GM21723 (cell line): ENCODE measurements around the gene MATR3.
A peak's percentile ranks its signal among the peaks of the same experiment; 100 is the strongest.
"Not testable (repeated sequence)": the region's sequence is repeated elsewhere in the genome, so short reads cannot be mapped to it uniquely, and the experiment has no call there.

Source experiments
- ATAC-seq: cut with Tn5 transposase; IDR thresholded peaks from one replicate; pipeline ENCODE4 v1.9.1; 2021; ENCODE audit warnings: mild to moderate bottlenecking, moderate library complexity; ENCODE audit not compliant: unreplicated experiment

Gene MATR3

GRCh38 chr5:139293507-139294373 lies at the start of gene MATR3:
MATR3 (plus strand) TSS chr5:139293740; CDS start chr5:139307416, 13,676 bp downstream.
- ATAC-seq = peak; percentile 74

- no peak for ATAC-seq
Measured at GRCh38 chr5:139245637-139246339, 47.8 kb upstream of the MATR3 start.

GRCh38 chr5:139246394-139246793 lies 47.1 kb upstream of the MATR3 start:
- no peak for ATAC-seq

GRCh38 chr5:139248826-139249453 lies 44.6 kb upstream of the MATR3 start:
- no peak for ATAC-seq

GRCh38 chr5:139251281-139251687 lies 42.3 kb upstream of the MATR3 start:
- ATAC-seq = peak; percentile 60

GRCh38 chr5:139251695-139252288 lies 41.7 kb upstream of the MATR3 start:
- no peak for ATAC-seq

GRCh38 chr5:139253115-139253514 lies 40.4 kb upstream of the MATR3 start:
- no peak for ATAC-seq

GRCh38 chr5:139256820-139257219 lies 36.7 kb upstream of the MATR3 start:
- no peak for ATAC-seq

- ATAC-seq = no peak
Measured at GRCh38 chr5:139262059-139262741, 31.3 kb upstream of the MATR3 start.

GRCh38 chr5:139262742-139263445 lies 30.6 kb upstream of the MATR3 start:
- no peak for ATAC-seq

GRCh38 chr5:139263536-139263935 lies 30.0 kb upstream of the MATR3 start:
- ATAC-seq = no peak

GRCh38 chr5:139263946-139264345 lies 29.6 kb upstream of the MATR3 start:
- no peak for ATAC-seq

- no peak for ATAC-seq
Measured at GRCh38 chr5:139265001-139265400, 28.5 kb upstream of the MATR3 start.

GRCh38 chr5:139266236-139266635 lies 27.3 kb upstream of the MATR3 start:
- no peak for ATAC-seq

- no peak for ATAC-seq
Measured at GRCh38 chr5:139267481-139267880, 26.1 kb upstream of the MATR3 start.

GRCh38 chr5:139268364-139269202 lies 25.0 kb upstream of the MATR3 start:
- no peak for ATAC-seq

GRCh38 chr5:139270718-139271117 lies 22.8 kb upstream of the MATR3 start:
- not testable (repeated sequence) for ATAC-seq

- no peak for ATAC-seq
Measured at GRCh38 chr5:139271201-139272027, 22.1 kb upstream of the MATR3 start.
